Measurements from ENCODE around the gene C1orf167.

Gene C1orf167

DNA sequence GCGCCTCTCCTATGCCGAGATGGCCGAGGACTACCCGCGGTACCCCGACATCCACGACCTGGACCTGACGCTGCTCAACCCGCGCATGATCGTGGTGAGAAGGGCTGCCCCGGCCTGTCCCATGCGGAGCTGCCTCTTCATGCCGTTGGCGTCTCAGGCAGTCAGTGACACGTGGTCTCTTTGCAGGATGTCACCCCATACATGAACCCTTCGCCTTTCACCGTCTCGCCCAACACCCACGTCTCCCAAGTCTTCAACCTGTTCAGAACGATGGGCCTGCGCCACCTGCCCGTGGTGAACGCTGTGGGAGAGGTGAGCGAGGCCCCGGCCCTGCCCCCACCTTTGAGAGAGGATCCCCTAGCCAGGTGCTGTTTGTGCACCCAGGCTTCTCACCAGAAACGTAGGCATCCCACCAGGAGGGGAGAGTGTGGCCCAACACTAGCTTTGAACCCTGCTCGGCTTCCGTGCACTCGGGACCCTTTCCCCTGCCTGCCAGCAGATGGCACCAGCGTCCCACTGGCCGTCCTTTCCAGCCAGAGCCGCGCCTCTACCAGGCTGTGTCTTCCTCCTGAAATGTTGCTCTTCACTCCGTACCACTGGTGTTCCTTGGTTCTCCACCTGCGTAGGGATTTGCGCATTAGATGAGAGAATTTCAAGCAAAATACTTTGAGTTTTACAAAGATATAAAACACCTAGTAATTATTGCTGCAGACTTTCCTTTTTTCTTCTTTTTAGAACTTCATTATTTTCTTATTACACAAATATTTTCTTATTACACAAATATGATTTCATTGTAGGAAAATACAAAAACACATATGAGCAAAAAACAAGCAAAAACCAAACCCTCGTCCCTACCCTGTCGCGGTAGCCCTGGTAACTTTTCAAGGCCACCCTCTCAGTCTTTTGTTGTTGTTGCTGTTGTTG is 76.6 kb downstream of the C1orf167 start:
- DNase-seq: peak; percentile 75

Measured in activated CD4-positive, alpha-beta T cell treated with anti-CD3 and anti-CD28 coated beads, Interleukin-2, amount 50 U/mL, for 1 hour (primary cell).